HL-60/S4 treated with phorbol 12-myristate 13-acetate at 8.2 ng/mL for 4 days and 3 days (cell line): ENCODE measurements around the gene PRKCE.

ENCODE experiments used
- in situ Hi-C: fragments of 300-500 bp; cut with MboI; formaldehyde crosslinking; loops from 2 replicates; pipeline ENCODE4 v1.15.0; 2022; ENCODE audit warnings: low sequenced_read_pairs

Gene PRKCE

DNA sequence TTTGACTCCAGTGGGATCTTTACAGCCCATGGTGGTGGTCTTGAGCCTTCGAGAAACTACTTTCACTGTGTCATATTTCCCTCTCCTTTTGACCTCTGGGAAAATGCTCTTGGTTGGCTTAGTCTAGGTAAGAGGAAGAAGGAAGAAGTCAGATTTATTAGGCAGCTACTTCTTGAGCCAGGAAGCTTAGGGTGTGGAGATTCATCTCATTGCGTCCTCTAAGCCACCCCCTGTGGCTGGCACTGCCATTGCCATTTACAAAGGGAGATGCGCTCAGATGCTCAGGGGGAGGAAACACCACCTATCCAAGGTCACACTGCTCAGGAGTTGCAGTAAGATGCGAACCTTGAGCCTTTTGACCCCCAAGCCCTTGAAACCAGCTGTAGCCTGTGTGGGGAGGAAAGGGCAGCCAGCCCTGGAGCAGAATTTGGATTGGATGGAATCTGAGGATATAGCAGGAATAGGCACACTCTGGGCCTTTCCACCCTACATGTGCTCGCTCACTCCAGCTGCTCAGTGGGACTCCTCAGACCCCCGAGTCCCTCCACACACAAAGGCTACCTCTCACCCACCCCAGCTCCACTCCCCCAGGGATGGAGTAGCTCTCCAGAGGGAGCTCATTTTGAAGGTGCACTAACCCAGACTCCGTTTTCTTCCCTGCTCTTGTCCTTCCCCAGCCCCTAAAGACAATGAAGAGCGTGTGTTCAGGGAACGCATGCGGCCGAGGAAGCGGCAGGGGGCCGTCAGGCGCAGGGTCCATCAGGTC is 324.5 kb downstream of the PRKCE start:
- in situ Hi-C loops = no loop called here

DNA sequence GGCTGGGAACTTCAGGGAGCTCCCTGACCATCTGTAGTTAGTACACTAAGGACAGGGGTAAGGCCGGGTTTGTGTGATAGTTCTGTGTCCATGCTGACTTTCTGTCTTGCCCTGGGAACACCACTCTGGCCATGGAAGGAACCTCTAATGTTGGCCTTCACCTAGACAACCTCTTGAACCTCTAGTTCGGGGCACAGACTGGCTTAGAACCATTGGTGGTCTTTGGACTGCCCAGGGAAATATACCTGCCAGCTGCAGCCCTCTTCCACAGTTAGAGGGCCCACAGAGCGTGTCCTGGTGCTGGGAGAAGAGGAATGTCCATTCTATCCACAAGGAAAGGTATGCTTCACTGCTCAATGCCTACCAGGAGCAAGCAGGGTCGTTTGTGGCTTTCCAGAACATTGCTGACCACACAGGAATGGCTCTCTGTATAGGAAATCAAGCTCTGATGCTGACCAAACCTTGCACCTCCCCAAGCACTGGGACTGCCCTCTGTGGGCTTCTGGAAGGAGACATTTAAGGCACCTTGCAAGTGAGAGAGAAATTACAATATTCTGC is 326.9 kb downstream of the PRKCE start:
- in situ Hi-C loops = no loop called here

DNA sequence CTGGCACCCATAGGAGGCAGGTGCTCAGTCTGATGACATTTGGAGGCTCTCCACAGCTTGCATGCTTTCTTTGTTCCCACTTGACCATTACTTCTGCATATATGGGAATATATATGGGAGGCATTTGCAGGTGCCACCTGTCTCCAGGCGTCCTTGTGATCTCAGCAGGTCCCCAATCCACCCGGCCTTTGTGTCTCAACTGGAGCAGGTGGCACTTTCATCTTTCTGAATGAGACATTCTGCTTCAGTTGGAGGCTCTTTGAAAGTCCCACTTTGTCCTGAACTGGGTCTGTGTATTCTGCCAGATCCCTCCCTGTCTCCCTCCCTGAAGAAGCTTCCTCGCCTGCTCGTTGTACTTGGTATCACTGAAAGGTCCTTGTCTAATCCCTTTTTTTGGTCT is 327.6 kb downstream of the PRKCE start:
- in situ Hi-C loops = no loop called here

DNA sequence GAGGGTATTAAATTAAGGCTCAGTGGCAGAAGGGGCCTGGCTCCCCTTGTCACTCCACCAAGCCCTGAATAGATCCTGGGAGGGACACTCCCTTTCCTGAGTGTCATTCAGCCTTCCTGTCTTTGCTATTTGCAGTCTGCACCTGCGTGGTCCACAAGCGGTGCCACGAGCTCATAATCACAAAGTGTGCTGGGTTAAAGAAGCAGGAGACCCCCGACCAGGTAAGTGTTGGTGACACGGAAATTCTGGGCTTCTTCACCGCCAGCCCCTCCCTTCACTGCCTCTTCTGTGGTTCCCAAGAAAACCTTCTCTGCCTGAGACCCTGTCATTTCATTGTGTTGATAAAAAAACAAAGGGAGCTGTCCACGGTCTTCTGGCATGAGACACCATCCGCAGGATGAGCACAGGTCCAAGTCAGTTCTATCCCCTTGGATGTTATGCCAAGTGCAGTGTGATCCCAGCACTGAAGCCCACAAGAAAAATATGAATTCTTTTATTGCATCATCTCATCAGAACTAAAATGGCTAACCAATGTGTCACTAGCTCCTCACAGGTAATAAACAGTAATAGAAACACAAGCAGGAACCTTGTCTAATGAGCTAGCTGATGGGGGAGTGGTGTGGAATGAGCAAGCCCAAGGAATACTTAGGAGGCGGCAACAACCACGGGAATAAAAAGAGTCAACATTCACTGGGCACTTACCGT is 328.8 kb downstream of the PRKCE start:
- in situ Hi-C loops = no loop called here

DNA sequence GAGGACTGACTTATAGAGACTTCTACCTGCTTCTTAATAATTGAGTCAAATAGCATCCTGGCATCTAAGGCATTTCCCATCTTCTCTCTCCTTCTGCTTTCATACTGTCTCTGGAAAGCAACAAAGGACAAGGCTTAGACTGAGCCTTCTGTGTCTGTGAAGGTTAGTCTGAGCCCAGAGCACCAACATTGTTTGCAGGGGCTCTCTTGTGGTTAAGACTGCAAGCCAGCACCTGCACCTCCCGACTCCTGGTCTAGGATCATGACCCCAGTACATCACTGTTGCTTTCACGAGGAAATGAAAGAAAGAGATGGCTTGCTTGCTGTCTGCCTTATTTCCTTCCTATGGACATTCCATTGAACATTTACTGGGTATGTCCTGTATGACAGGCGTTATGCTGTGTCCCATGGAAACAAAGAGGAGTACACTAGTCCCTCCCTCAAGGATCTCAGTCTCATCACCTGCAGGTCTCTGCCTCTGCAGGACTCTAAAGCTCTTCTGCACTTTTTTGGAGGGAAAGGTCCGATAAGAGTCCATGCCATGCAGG is 330.0 kb downstream of the PRKCE start:
- in situ Hi-C loops = no loop called here

DNA sequence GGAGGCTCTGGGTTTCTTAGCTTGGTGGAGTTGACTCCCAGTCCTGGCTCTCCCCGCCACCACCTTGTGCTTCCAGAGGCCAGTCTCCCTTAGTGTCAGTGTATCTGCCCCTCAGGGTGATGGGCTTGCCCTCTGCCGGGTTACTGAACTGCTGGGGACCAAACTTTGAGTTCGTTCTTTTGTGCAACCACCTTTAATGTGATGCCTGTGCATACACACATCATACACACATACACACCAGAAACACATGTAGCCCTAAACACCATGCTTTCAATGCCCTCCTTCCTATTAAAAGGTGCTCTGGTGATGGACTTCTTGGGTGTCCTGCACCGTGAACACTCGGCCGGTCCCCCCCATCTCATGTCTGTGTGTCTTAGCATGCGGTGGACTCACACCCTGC is 330.6 kb downstream of the PRKCE start:
- in situ Hi-C loops = no loop called here

DNA sequence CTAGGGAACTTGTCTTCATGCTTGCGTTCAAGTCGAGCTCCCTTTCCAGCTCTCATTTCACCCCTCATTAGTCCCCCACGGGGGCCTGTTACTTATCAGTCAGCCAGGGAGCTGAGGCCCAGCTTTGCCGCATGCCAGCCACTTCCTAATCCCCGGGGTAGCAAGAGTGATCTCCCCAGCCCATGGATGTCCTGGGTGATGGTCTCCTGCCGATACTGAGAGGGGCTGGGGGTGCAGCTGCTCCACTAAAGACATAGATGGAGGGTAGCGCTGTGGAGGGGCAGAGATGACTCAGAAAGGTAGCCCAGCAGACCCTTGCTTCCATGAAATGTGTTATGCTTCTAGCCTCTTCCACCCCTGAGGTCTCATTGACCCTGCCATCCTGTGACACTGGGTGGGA is 331.7 kb downstream of the PRKCE start:
- in situ Hi-C loops = no loop called here

DNA sequence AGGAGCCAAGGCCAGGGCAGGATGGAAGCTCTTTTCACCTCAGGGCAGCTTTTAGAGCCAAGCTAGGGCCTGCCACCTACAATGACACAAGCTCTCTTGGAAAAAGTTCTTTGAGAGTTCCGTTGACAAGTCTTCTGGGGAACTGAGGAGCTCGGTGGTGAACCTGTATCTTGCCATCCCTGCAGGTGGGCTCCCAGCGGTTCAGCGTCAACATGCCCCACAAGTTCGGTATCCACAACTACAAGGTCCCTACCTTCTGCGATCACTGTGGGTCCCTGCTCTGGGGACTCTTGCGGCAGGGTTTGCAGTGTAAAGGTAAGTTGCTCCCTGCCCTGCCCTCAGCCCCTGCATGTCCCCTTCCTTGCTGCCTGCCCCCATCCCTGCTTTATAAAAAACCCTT is 332.9 kb downstream of the PRKCE start:
- in situ Hi-C loops = no loop called here

DNA sequence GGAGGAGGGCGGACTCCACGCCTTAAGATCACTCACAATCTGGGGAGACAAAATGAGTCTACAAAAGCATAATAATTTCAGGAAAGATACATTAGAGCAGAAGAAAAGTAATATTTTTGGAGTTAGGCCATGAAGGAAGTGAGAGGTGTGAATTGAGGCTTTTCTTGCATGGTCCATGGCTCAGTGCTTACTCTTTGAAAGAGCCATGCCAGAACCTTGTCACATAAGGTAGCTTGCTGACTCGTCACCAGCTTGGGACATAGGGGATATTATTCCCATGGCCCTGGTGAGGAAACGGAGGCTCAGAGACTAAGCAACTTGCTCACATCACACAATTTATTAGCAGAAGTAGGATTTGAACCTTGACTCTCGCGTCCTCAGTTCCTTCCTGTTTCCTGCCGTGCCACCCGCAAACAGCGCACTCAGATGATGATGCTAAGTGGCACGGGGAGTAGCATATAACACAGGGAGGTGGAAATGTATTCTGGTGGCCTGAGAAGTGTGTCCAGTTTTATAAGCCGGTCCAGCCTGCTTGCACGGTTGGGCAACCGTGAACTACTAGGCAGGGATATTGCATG is 333.5 kb downstream of the PRKCE start:
- in situ Hi-C loops = no loop called here

DNA sequence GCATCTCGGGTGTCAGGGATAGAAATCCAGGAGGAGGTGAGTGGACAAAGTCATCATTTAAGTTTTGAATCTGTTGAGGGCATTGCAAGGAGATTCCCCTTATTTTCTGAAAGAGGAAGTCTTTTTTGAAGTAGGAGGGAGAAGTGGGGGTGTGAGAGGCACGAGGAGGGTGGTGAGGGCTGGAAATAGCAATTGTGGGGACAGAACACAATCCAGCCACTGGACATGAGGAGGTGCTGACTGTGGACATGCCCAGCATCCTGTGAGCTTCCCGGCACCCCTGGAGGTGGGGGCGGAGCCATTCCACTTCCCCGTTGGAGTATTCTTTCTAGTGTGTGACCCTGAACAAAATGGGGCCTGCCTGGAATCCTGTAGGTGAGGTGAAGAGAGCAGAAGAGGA is 335.0 kb downstream of the PRKCE start:
- in situ Hi-C loops = no loop called here

DNA sequence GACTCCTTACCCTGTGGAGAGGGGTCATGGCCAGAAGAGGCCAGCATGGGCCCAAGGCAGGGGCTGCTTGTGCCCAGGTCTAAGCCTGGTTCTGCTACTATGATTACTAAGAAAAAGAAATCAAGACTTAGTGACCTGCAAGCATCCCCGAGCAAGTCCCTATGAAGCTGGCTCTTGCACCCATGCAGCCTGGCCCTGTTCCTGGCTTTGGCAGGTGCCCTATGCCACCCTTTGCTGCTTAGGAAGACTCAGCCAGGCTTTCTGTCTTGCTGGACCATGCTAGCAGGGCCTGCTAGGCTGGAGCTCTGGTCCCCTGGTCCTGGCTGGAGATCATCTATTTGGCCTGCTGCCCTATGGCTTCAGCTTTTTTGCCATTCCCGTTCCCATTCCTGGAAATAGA is 336.4 kb downstream of the PRKCE start:
- in situ Hi-C loops = no loop called here

DNA sequence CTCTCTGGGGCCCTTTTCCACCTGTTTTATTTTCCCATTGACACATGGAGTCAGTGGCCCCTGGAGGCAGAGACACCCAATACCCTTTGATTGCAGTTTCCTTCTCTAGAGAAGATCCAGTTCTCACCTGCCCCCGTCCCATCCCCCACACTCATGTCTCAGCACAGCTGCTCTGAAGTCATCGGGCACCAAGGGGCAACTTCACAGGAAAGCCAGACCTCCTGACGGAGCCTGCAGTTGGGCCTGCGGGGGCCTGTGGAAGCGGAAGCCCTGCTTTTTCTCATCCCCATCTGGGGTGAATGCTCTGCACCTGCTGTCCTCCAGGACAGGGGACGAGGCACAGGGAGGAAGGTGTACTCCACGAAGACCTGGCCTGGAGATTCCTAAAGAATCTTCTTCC is 337.4 kb downstream of the PRKCE start:
- in situ Hi-C loops = no loop called here

DNA sequence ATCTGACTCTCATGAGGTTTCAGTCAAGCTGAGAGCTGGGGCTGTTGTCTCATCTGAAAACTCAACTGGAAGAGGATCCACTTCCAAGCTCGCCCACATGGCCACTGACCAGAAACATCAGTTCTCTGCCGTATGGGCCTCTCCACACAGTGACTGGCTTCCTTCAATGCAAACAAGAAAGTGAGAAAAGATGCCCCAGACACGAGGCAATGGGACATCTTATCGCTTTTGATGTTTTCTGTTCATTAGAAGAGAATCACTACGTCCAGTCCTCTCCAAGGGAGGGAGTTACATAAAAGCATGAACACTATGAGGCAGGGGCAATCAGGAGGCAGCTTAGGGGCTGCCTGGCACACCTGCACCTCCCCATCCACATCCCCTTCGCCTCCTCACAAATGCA is 338.7 kb downstream of the PRKCE start:
- in situ Hi-C loops = no loop called here

DNA sequence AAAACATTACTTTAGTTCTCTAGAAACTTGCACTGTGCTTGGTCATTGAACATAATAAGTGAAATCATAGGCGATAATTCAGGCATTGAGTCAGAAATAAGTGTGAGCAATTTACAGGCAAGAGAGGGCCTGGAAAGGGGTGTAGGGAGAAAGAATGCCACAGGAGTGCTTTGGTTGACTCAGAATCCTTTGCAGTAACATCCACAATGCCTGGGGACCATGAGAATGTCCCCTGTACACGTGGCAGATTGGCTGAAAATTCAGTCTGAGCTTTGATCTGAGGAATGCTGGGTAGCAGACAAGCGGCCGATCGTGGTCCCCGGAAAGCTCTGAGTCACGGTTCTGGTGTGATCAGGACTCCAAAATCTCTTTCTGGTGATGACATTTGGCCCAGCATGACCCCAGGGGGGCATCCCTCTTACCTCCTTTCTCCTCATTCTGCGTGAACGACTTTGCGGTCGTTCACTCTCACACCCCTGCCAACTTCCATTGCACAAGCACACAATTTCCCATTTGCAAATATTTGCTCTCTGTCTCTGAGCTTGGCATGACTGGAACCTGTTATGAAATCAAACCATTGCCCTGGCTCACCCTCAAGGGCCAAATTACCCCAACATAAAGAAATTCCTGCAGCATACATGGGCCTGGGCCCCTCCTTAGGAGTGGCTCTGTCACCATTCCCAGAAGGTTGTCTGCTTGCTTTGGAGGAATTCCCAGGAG is 340.7 kb downstream of the PRKCE start:
- in situ Hi-C loops = no loop called here

DNA sequence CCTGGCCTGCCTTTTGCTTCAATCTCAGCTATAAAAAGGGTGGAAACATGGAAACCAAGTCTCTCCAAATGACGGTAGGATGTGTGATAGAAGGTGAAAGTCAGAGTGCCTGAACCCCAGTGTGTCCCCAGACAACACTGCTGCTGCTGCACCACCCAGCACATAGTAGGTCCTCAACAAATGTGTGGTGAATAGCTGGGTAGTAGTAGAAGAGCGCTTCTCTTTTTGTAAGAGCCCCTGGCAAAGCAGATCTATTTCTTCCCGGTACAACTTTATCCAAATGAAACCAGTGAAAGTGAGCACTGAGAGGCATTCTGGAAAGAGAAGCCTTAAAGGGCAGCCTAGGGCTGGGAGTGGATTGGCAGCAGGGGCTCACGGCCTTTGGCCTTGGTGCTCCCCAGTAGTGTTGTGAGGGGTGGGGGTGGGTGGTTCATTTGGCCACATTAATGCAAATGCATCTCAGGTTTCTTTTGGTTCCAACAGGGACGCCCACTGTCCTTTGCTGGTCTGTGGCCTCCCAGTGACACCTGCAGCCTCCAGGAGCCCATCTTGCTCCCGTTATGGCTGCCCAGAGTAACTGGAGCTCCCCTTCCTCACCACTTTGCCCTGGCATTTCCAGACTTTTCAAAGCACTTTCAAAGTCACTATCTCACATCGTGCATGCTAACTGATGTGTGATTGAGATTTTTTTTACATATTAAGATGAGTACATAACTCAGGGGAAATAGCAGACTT is 341.4 kb downstream of the PRKCE start:
- in situ Hi-C loops = no loop called here

DNA sequence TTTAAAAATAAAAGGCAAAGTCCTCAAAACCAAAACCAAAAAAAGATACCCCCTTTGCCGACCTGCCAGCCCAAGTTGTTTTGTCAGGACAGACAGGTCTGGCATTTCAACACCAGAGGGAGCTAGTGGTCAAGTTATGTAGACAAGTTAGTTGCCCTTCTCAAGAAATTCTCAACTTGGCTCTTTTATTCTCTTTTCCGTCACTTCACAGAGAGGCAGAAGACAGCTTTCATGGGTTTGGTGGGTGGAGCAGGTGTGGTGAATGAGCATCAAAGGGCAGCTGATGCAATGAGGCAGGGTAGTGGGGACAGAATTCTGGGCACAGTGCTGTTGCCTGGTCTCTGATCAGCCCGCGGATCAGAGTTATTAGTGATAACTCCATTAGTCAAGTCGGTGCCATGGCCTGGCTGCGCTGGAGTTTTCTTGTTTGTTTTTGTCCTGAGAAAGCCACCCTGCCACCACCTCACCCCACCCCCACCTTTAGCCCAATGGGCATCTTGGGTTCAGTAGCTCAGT is 342.1 kb downstream of the PRKCE start:
- in situ Hi-C loops = no loop called here

DNA sequence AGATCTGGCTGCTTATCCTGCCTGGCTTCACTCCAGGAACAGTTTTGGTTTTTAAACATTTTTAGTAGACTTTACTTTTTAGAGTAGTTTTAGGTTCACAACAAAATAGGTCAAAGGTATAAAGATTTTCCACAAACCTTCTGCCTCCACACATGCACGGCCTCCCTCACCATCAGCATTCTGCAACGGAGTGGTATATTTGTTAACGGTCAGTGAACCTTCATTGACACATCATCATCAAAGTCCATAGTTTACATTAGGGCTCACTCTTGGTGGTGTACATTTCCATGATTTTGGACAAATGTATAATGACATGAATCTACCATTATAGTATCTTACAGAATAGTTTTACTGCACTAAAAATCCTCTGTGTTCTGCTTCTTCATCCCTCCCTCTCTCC is 342.6 kb downstream of the PRKCE start:
- in situ Hi-C loops = no loop called here

DNA sequence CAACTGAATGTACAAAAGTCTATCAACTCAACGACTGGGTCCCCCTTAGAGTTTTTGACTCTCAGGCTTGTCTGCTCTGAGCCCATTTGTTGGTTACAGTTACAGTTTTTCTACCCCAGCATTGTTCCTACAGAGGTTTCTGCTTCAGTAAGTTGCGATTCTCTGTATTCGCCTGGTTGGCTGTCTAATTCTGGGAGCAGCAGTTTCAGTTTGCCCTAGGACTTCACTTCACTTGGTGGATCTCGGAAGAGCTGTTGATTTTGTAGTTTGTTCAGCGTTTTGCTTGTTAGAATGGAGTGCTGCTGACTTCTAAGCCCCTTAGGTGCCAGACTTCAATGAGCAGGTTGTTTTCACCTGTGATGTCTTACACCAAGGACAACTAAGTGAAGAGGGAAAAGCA is 349.2 kb downstream of the PRKCE start:
- in situ Hi-C loops = loop anchor here (25.0 kb wide), 2 partner anchors 637 to 862 kb away; no protein-coding TSS in a partner anchor

DNA sequence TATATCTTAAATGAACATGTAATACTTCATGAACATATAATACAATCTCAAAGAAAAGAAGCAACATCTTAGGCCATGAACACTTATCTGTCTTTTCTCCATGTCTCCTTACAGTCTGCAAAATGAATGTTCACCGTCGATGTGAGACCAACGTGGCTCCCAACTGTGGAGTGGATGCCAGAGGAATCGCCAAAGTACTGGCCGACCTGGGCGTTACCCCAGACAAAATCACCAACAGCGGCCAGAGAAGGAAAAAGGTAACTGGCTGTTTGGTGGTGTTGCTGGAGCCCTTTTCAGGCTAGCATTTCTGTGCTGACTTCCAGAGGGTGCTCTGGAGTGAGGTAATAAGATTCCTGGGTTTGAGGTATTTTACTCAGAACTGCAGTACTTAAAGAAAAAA is 349.8 kb downstream of the PRKCE start:
- in situ Hi-C loops = loop anchor here (25.0 kb wide), 2 partner anchors 636 to 861 kb away; no protein-coding TSS in a partner anchor
